Right cardiac atrium (tissue), 5 donors: ENCODE measurements around the gene MAP3K5. TPM values are rescaled to one million over a fixed set of nuclear protein-coding genes. Genes with fewer than 3 reads are reported as not detected.
A peak's percentile ranks its signal among the peaks of the same experiment; 100 is the strongest.

Experiments
- ATAC-seq, 2 donors: fragments of 200-7000 bp; cut with Tn5 transposase; one replicate each; pipeline versions ENCODE4 v1.8.0 to v1.9.1; 2020; ENCODE audit warnings: moderate library complexity in 2 of 2, mild to moderate bottlenecking in 1 of 2
- DNase-seq, 3 donors: peaks; one replicate each; pipeline ENCODE4 v3.0.0-alpha.2; 2020
- H3K27ac ChIP-seq: one replicate; pipeline ENCODE4 v1.5.1; 2013; ENCODE audit warnings: mild to moderate bottlenecking, low read length, control low read depth, moderate library complexity
- H3K27me3 ChIP-seq: one replicate; pipeline ENCODE4 v1.6.1; 2013; ENCODE audit not compliant: control insufficient read depth, insufficient read depth
- H3K4me1 ChIP-seq: one replicate; pipeline ENCODE4 v1.6.1; 2013; ENCODE audit warnings: low read length; ENCODE audit not compliant: control insufficient read depth, insufficient read depth
- H3K4me3 ChIP-seq: one replicate; pipeline ENCODE4 v1.5.1; 2013; ENCODE audit warnings: low read length, control low read depth
- H3K9me3 ChIP-seq: one replicate; pipeline ENCODE4 v1.6.1; 2013; ENCODE audit warnings: low read length; ENCODE audit not compliant: control insufficient read depth
- WGBS: extraction: QIAGEN DNeasy Blood & Tissue Kit; methylation state at CpG from one replicate; pipeline ENCODE4 v1.1.7; 2013; 5-methylcytosine and 5-hydroxymethylcytosine counted together
- intact Hi-C, 4 donors: fragments of 100-400 bp; cut with DNase I; formaldehyde crosslinking; loops; one replicate each; pipeline versions ENCODE4 v1.11.0 to v1.14.0; 2022 to 2023
- polyA plus RNA-seq: library from polyadenylated mRNA; stranded (reverse); fragments of 200-250 nt; gene quantifications from one replicate; pipeline ENCODE4 v1.2.3, GENCODE V29; 2013
- total RNA-seq, 4 donors: library from RNA; stranded (reverse); fragmentation: NEBNext Ultra II Directional; extraction: Animal tissue kit (Norgen Biotek cat#: 25700); gene quantifications; one replicate each; pipeline ENCODE4 v1.2.1, GENCODE V29; 2021
- donor health status: healthy with polysubstance abuse.
- donor health status: DM: no; HTN: yes; CAD: no.
- donor health status: DM: no; HTN: no; CAD: no.
- donor health status: DM: no; HTN: yes; CAD: no; lungs with severe emphysema.
- donor health status: DM: yes; HTN: yes; CAD: no.

Gene MAP3K5
- total and polyA plus RNA-seq, 5 donors: 2.8 to 7.3 (median 4.0) TPM

DNA sequence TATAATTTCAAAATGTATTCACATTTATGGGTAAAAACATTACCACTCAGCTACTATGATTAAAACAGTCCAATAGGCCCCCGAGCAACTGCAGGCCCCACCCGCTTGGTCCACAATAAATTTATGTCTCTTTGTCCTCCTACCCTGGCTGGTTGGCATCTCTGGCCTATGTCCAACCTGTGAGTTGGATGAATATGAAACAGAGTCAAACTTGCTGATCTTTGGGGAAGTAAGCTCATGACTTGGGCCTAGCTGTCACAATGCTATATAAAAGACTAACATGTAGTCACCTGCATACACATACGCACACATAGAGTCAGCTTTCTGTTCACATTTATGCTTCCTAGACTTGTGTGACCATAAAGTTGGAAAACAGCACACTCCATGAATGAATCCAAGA lies 262.6 kb downstream of the MAP3K5 start:
- DNase-seq (no peak), ATAC-seq (no peak)
- Histone ChIP-seq H3K4me3 (no peak overlapping the region), H3K9me3 (no peaks in the 10 kb centered on the region), H3K27me3 (peaks cover 3% of the 10 kb centered on the region), H3K4me1 (no peaks in the 10 kb centered on the region), H3K27ac (no peak overlapping the region)
- WGBS: 94% methylated on average over 3 of the region's 3 CpGs
- intact Hi-C loops: no loop called here

DNA sequence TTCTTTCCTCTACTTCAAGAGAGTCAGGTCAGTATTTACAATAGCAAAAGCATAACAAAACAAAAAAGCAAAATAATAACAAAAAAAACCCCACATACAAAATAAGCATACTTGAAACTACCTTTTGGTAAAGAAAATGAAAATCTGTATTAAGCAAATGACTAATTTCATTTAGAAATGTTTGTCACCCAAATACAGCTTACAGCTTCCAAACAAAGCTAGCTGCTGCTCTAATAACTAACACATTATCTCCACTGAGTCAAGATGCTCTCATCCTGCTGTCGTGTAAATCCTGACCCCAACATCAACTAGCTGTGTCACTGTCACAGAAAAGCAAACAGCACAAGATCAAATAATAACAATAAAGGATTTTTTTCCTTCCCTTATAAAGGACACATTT lies 263.8 kb downstream of the MAP3K5 start:
- WGBS: 64% methylated on average over 1 of the region's 1 CpG
- Histone ChIP-seq H3K9me3 (no peaks in the 10 kb centered on the region), H3K27me3 (peaks cover 3% of the 10 kb centered on the region), H3K4me1 (no peaks in the 10 kb centered on the region), H3K27ac (no peak overlapping the region), H3K4me3 (no peak overlapping the region)
- intact Hi-C loops: no loop called here
- no peak for DNase-seq
- no peak for ATAC-seq

DNA sequence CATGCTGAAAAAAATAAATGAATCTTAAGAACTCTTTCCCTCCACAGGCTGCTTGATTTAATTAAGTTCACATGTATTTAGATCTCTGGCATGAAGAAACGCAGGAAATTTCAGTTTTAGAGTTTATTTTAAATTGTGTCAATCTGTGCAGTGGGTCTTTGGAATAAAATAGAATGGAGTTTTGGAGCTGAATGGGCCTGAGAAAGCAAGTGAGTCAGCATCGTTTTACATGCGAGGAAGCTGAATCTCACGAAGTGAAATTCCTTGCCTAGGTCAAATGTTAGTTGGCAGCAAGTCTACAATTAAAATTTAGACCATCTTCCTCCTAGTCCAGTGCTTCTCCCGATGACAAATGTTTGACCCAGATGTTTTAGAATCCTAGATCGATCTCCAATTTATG lies 264.4 kb downstream of the MAP3K5 start:
- H3K4me3 ChIP-seq: no peak overlapping the region
- no peak overlapping the region for H3K27ac ChIP-seq
- 67% methylated on average over 6 of the region's 6 CpGs for WGBS
- no peaks in the 10 kb centered on the region for H3K9me3 ChIP-seq
- DNase-seq: no peak
- no peak for ATAC-seq
- intact Hi-C loops: no loop called here
- no peaks in the 10 kb centered on the region for H3K4me1 ChIP-seq
- H3K27me3 ChIP-seq: peaks cover 3% of the 10 kb centered on the region

DNA sequence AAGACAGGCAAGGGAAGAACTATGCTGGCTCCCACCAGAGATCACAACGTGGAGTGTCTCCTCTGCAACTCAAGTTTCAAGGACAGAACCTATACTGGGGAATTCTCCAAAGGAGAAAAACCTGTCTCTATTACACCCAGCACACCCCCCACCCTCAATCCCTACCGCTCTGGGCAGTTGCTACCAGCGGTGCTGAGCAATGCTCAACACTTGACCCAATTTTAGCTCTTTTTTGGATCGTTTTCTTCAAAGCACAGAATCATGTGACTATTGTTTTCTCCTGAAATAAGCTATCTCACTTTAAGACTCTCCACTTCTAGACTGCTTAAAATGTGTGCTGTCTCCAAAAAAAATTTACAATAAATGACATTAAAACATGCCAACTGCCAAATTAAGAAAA lies 265.3 kb downstream of the MAP3K5 start:
- H3K4me3 ChIP-seq: no peak overlapping the region
- DNase-seq (no peak), ATAC-seq (peak; percentile 16 to 25)
- intact Hi-C loops: no loop called here
- no peak overlapping the region for H3K27ac ChIP-seq
- no peaks in the 10 kb centered on the region for H3K4me1 ChIP-seq
- H3K27me3 ChIP-seq: peaks cover 3% of the 10 kb centered on the region
- no peaks in the 10 kb centered on the region for H3K9me3 ChIP-seq
- 36% methylated on average over 4 of the region's 4 CpGs for WGBS

DNA sequence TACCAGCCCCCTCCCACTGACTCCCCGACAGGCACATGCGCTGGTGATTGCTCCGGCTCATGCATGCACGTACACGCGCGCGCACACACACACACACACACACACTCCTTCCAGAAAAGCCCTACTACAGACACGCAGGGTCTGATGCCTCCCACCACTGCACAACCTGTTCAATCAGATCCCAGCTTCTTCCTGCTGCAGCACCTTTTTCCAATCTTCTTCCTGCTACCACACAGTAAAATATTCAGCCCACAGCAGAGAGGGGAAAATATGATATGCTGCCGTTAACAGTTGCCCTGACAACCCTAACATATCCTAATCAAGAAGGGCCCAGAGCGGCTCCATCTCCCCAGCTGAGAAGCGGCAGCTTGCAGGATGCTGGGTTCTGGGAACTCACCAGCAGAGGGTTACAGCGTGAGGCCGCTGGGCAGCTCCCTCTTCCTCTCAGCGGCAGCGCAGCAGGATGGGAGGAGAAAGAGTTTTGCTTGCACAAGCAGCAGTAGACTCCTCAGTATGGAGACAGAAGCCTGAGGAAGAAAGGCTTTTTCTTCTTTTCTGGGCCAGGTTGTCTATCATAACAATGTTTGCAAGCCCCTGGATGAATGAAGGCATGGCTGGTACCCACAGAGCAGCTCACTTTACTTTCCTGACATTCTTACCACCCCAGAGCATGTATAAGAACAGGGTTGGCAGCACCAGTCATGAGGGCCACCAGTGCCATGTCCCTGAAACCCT lies 265.9 kb downstream of the MAP3K5 start:
- Histone ChIP-seq H3K4me1 (no peaks in the 10 kb centered on the region), H3K9me3 (no peaks in the 10 kb centered on the region), H3K27me3 (peaks cover 3% of the 10 kb centered on the region), H3K4me3 (no peak overlapping the region), H3K27ac (no peak overlapping the region)
- WGBS: 20% methylated on average over 16 of the region's 16 CpGs
- ATAC-seq: peak; percentile 87 to 88
- intact Hi-C loops: no loop called here
- DNase-seq: peak; percentile 51 to 83 (median 83)

DNA sequence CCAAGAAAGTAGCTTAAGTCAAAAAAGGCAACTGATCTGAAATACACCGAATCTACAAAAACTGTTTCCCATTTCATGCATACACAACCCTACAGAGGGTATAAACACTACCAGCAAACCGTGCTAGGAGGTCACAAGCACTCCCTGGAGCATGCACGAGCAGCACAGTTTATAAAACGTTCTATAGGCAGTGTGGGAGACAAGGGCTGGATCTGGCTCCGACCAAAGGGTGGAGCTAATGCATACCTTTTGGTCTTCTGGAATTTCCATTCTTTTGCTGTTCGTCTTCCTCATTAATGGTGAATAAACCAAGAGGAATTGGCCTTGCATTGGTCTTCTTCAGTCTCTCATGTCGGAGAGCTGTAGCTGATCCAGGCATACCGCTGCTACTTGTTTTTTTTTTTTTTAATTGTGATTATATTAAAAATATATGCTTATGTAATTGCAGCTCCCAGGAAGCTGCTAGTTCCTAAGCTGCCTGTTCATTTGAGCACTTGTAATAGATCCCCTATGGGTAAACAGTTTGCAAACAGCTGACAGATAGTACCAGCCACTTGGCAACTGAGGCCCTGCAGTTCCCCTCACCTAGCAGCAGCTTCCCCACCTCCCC lies 266.6 kb downstream of the MAP3K5 start:
- no peak for DNase-seq

DNA sequence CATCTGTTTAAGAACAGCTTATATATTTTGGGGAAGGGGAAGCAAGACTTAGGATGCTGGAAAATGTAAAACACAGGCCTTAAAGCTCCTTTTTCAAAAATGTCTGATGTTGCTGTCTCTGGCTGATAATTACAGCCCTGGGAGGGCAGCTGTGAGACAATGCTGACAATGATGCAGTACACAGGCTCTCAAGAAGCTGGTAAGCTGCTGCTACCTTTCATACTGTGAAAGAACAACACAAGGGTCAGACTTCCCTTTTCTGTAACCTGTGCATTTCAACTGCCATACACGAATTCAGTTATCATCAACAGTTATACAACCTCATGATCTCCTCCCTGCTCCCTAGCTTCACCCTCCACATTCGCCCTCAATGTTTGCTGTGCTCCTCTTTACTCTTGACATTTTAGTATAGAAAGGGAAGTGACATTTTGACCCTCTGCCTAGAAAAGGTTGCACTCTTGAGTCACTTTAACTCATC lies 267.3 kb downstream of the MAP3K5 start:
- Histone ChIP-seq H3K9me3 (no peaks in the 10 kb centered on the region), H3K4me3 (no peak overlapping the region), H3K27me3 (no peaks in the 10 kb centered on the region), H3K27ac (no peak overlapping the region), H3K4me1 (no peaks in the 10 kb centered on the region)
- WGBS: 66% methylated on average over 2 of the region's 2 CpGs
- ATAC-seq (no peak), DNase-seq (no peak)
- intact Hi-C loops: no loop called here

More for the DNA sequence above, 266.6 kb downstream of the MAP3K5 start:
- no peak for ATAC-seq
- Histone ChIP-seq H3K9me3 (no peaks in the 10 kb centered on the region), H3K4me1 (no peaks in the 10 kb centered on the region), H3K27me3 (peaks cover 3% of the 10 kb centered on the region), H3K27ac (no peak overlapping the region), H3K4me3 (no peak overlapping the region)
- 52% methylated on average over 8 of the region's 8 CpGs for WGBS
- intact Hi-C loops: no loop called here

DNA sequence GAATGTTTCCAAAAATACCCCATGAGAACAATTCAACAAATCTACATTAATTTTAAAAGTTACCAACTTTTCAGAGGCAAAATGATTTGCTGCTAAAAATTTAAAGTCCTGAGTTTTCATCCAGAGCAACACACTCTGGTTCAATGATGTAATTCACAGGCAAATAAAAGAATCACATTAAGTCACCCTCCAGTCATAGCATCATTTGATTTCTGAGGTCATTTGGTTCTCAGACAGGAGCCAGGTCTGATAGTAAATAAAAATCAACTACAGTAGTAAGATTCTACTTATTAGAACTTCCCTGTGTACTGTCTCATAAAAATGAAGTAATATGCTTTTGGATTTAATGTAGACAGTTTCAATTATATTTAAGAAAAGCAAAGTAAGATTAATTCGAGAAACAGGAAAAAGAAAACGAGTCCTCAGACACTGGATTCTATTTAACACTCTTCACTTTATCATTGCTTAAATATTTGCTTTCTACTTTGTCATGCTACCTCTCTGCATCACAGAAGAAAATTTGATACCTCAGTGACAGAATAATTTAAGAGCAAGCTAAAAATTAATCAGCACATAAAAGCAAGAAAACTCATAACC lies 267.8 kb downstream of the MAP3K5 start:
- H3K9me3 ChIP-seq: no peaks in the 10 kb centered on the region
- intact Hi-C loops: no loop called here
- DNase-seq (no peak), ATAC-seq (no peak)
- H3K27me3 ChIP-seq: no peaks in the 10 kb centered on the region
- no peak overlapping the region for H3K4me3 ChIP-seq
- H3K27ac ChIP-seq: no peak overlapping the region
- 54% methylated on average over 2 of the region's 2 CpGs for WGBS
- H3K4me1 ChIP-seq: no peaks in the 10 kb centered on the region

DNA sequence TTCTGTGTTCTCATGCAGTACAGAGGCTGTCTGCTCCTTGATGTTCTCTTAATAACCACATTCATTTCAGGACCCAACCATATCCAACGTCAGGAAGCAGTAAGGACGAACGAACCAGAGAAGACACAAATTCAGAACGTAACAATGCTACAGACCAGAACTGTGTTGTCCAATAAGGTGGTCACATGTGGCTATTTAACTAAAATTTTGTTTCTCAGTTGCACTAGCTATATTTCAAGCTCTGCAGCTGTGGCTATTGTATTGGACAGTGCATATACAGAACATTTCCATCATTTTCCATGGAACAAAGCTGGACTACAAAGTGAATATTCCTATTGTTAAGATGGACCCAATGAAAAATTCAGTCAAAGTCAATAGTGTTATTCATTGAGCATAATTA lies 269.1 kb downstream of the MAP3K5 start:
- WGBS: 87% methylated on average over 4 of the region's 4 CpGs
- intact Hi-C loops: no loop called here

DNA sequence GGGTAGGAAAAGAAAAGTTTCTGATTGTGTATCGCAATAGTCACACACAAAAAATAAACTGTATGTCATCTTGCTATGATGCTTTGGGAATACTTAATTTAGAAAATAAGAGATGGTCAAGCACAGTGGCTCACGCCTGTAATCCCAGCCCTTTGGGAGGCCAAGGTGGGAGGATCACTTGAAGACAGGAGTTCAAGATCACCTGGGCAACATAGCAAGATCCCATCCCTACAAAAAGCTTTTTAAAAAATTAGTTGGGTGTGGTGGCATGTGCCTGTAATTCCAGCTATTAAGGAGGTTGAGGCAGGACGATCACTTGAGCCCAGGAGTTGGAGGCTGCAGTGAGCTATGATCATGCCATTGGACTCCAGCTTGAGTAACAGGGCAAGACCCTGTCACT lies 269.6 kb downstream of the MAP3K5 start:
- H3K27me3 ChIP-seq: no peaks in the 10 kb centered on the region
- H3K27ac ChIP-seq: no peak overlapping the region
- DNase-seq: no peak
- no peak overlapping the region for H3K4me3 ChIP-seq
- no peak for ATAC-seq
- H3K4me1 ChIP-seq: no peaks in the 10 kb centered on the region
- WGBS: 89% methylated on average over 3 of the region's 3 CpGs
- H3K9me3 ChIP-seq: no peaks in the 10 kb centered on the region
- intact Hi-C loops: no loop called here

More for the DNA sequence above, 269.1 kb downstream of the MAP3K5 start:
- no peaks in the 10 kb centered on the region for H3K4me1 ChIP-seq
- no peak overlapping the region for H3K4me3 ChIP-seq
- no peaks in the 10 kb centered on the region for H3K9me3 ChIP-seq
- no peak for DNase-seq
- no peak overlapping the region for H3K27ac ChIP-seq
- no peaks in the 10 kb centered on the region for H3K27me3 ChIP-seq
- no peak for ATAC-seq

DNA sequence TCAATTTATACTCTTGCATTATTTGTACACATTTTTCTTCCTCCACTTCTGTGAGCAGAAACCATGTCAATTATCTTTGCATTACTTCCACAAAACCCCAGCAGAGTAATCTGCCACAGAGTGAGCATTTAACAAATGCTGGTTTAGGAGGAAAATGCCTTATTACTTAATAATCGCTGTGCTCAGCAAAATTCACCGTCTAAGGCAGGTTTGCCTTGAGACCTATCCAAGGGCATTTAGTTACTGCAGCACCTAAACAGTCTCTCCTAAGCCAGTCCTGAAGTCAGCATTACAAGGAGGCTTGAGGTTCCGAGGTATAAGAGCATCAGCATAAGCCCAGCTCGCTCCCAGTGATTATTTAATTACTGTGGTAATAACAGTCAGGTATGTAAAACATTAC lies 270.4 kb downstream of the MAP3K5 start:
- intact Hi-C loops: no loop called here
- no peaks in the 10 kb centered on the region for H3K27me3 ChIP-seq
- WGBS: 90% methylated on average over 4 of the region's 4 CpGs
- no peak overlapping the region for H3K27ac ChIP-seq
- DNase-seq (no peak), ATAC-seq (no peak)
- H3K4me1 ChIP-seq: no peaks in the 10 kb centered on the region
- H3K9me3 ChIP-seq: no peaks in the 10 kb centered on the region
- no peak overlapping the region for H3K4me3 ChIP-seq
